Measurements from ENCODE around the gene DNAAF2. TPM values are rescaled to one million over a fixed set of nuclear protein-coding genes. Genes with fewer than 3 reads are reported as not detected.

The DNAAF2 gene, protein sequence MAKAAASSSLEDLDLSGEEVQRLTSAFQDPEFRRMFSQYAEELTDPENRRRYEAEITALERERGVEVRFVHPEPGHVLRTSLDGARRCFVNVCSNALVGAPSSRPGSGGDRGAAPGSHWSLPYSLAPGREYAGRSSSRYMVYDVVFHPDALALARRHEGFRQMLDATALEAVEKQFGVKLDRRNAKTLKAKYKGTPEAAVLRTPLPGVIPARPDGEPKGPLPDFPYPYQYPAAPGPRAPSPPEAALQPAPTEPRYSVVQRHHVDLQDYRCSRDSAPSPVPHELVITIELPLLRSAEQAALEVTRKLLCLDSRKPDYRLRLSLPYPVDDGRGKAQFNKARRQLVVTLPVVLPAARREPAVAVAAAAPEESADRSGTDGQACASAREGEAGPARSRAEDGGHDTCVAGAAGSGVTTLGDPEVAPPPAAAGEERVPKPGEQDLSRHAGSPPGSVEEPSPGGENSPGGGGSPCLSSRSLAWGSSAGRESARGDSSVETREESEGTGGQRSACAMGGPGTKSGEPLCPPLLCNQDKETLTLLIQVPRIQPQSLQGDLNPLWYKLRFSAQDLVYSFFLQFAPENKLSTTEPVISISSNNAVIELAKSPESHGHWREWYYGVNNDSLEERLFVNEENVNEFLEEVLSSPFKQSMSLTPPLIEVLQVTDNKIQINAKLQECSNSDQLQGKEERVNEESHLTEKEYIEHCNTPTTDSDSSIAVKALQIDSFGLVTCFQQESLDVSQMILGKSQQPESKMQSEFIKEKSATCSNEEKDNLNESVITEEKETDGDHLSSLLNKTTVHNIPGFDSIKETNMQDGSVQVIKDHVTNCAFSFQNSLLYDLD
- total RNA-seq (2014; rRNA removed; shearing (Covaris generic)) = 26.1 and 26.6 TPM in 2 replicates
- 23.4 and 23.8 TPM in 2 replicates for polyA plus RNA-seq (2015; cell fraction: cytosol; rRNA removed)
- 11.0 and 13.4 TPM in 2 replicates for polyA plus RNA-seq (2015; cell fraction: nucleus; rRNA removed)

GRCh38 chr14:49634547-49635334 lies at the start of gene DNAAF2:
Gene DNAAF2, minus strand, starts transcription at chr14:49635244. Its CDS starts 95 bp downstream, at chr14:49635149.
- DNase-seq (ENCODE audit: low read depth) = peak; percentile 48

GRCh38 chr14:49679271-49679670 lies 44.2 kb upstream of the DNAAF2 start:
- DNase-seq (ENCODE audit: low read depth) = peak; percentile 33

GRCh38 chr14:49677643-49678042 lies 42.6 kb upstream of the DNAAF2 start:
- no peak for DNase-seq (ENCODE audit: low read depth)

GRCh38 chr14:49673586-49673985 lies 38.5 kb upstream of the DNAAF2 start:
- no peak for DNase-seq (ENCODE audit: low read depth)

GRCh38 chr14:49670475-49670874 lies 35.4 kb upstream of the DNAAF2 start:
- no peak for DNase-seq (ENCODE audit: low read depth)

GRCh38 chr14:49659526-49660455 lies 24.7 kb upstream of the DNAAF2 start:
- no peak for DNase-seq (ENCODE audit: low read depth)

DNA sequence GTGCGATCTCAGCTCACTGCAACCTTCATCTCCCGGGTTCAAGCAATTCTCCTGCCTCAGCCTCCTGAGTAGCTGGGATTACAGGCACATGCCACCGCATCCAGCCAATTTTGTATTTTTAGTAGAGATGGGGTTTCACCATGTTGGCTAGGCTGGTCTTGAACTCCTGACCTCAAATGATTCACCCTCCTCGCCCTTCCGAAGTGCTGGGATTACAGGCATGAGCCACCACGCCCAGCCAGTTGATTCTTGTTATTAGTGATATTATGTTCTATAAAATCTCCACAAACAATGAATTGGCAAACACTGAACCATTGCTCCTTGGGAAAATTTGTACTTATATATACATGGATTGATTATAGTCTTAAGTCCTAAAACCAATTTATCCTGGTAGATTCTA lies 22.5 kb upstream of the DNAAF2 start:
- DNase-seq (ENCODE audit: low read depth) = peak; percentile 24

- DNase-seq (ENCODE audit: low read depth) = no peak
Measured at GRCh38 chr14:49654511-49654910, 19.5 kb upstream of the DNAAF2 start.

GRCh38 chr14:49653508-49653907 lies 18.5 kb upstream of the DNAAF2 start:
- no peak for DNase-seq (ENCODE audit: low read depth)

DNA sequence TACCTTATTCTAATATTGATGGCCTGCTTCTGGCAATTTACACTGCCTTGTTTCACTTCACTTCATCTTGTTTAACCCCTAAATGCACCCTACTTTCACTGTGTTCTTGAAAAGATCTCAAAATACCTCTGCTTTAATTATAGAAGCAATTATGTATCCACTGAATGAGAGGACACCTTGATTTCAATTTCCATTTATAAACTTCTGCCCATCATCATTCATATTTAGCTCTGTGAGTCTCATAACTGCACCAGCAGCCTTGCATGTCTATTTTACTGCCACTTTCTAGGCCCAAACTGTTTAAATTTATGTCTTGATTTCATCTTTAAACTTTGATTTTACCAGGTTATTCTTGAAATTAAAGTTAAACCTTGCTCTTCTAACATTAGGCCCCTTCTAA lies 7.1 kb upstream of the DNAAF2 start:
- no peak for DNase-seq (ENCODE audit: low read depth)

DNA sequence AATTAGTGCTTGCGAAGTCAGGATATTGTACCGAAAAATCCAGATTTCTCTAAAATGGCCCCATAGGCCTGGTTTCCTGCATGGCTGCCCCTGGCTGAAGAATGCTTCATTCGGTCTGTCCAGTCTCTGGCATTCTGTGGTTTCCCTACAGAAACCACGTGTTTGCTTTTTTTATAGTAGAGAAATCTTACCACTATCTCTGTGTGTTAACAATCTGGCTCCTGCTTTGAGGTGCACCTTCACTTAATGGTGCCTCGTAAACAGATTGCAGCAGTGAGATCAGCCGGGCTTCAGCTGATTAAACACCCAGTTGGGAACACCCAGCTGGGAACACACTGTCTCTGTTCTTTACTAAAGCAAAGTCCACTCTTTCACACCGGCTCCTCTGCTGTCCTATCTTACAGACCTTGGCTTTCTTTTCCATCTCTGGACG lies 6.7 kb upstream of the DNAAF2 start:
- no peak for DNase-seq (ENCODE audit: low read depth)

GRCh38 chr14:49640540-49641417 lies 5.7 kb upstream of the DNAAF2 start:
- no peak for DNase-seq (ENCODE audit: low read depth)

GRCh38 chr14:49637534-49638078 lies 2.6 kb upstream of the DNAAF2 start:
- DNase-seq (ENCODE audit: low read depth) = no peak

- DNase-seq (ENCODE audit: low read depth) = no peak
Measured at GRCh38 chr14:49636866-49637265, 1.8 kb upstream of the DNAAF2 start.

DNA sequence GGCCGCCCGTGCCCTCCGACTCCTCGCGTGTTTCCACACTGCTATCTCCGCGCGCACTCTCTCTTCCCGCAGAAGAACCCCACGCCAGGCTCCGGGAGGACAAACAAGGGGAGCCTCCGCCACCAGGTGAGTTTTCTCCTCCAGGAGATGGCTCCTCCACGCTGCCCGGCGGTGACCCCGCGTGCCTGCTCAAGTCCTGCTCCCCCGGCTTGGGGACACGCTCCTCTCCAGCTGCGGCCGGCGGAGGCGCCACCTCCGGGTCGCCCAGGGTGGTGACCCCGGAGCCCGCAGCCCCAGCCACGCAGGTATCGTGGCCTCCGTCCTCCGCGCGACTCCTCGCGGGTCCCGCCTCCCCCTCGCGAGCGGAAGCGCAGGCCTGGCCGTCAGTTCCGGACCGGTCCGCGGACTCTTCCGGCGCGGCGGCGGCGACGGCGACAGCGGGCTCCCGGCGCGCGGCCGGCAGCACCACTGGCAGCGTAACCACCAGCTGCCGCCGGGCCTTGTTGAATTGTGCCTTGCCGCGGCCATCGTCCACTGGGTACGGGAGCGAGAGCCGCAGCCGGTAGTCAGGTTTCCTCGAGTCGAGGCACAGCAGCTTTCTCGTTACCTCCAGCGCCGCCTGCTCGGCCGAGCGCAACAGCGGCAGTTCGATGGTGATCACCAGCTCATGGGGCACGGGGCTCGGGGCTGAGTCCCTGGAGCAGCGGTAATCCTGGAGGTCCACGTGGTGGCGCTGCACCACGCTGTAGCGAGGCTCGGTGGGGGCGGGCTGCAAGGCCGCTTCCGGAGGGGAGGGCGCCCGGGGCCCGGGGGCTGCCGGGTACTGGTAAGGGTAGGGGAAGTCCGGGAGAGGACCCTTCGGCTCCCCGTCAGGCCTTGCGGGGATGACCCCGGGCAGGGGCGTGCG lies 1.2 kb downstream of the DNAAF2 start:
- peak; percentile 88 for DNase-seq (ENCODE audit: low read depth)

- no peak for DNase-seq (ENCODE audit: low read depth)
Measured at GRCh38 chr14:49623941-49624839, 10.9 kb downstream of the DNAAF2 start.

DNA sequence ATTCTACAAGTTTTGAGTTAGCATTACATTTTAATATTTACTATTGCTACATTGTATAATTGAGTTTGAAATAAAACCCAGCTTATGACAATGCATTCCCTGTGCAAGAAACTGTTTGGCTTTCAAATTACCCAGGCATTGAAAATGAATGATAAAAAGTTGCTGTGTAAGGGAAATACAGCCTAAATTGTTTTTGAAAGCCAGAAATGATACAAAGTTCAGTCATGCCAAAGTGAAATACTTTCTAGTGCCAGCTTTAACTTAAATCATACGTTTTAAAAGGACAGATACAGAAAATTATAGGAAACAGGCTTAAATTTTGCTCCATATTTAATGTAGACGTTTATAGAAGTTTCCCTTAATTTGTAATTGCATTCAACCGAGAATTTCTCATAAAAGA lies 11.7 kb downstream of the DNAAF2 start:
- DNase-seq (ENCODE audit: low read depth) = no peak

Data from HT1080 (cell line).